Hepatic stellate cell (primary cell): ENCODE data around the gene SCEL.
"Not testable (repeated sequence)": the region's sequence is repeated elsewhere in the genome, so short reads cannot be mapped to it uniquely, and the experiment has no call there.

ENCODE experiments used
- DNase-seq: peaks from one replicate; pipeline ENCODE4 v3.0.0; 2011; ENCODE audit warnings: low spot score

The SCEL gene

GRCh38 chr13:77535448-77535847 lies at the start of gene SCEL:
Gene SCEL, plus strand, starts transcription at chr13:77535706. Its CDS starts 20,170 bp downstream, at chr13:77555876.
- DNase-seq: no peak

GRCh38 chr13:77489566-77490337 lies 45.8 kb upstream of the SCEL start:
- no peak for DNase-seq

GRCh38 chr13:77492982-77493381 lies 42.5 kb upstream of the SCEL start:
- DNase-seq: no peak

GRCh38 chr13:77494226-77494625 lies 41.3 kb upstream of the SCEL start:
- DNase-seq: no peak

- no peak for DNase-seq
Observed at GRCh38 chr13:77497350-77497749, 38.2 kb upstream of the SCEL start.

- DNase-seq: no peak
Observed at GRCh38 chr13:77497835-77498234, 37.7 kb upstream of the SCEL start.

- DNase-seq: no peak
Observed at GRCh38 chr13:77502104-77502720, 33.3 kb upstream of the SCEL start.

GRCh38 chr13:77503398-77503797 lies 32.1 kb upstream of the SCEL start:
- no peak for DNase-seq

- DNase-seq: no peak
Observed at GRCh38 chr13:77506874-77507273, 28.6 kb upstream of the SCEL start.

GRCh38 chr13:77507931-77508776 lies 27.4 kb upstream of the SCEL start:
- DNase-seq: no peak

- DNase-seq: no peak
Observed at GRCh38 chr13:77508959-77509620, 26.4 kb upstream of the SCEL start.

- no peak for DNase-seq
Observed at GRCh38 chr13:77510156-77510555, 25.4 kb upstream of the SCEL start.

GRCh38 chr13:77511552-77511951 lies 24.0 kb upstream of the SCEL start:
- DNase-seq: no peak

- no peak for DNase-seq
Observed at GRCh38 chr13:77513719-77514335, 21.7 kb upstream of the SCEL start.

GRCh38 chr13:77514336-77514726 lies 21.2 kb upstream of the SCEL start:
- no peak for DNase-seq

- DNase-seq: no peak
Observed at GRCh38 chr13:77515785-77516184, 19.7 kb upstream of the SCEL start.

- DNase-seq: no peak
Observed at GRCh38 chr13:77516342-77516789, 19.1 kb upstream of the SCEL start.

- DNase-seq: no peak
Observed at GRCh38 chr13:77518266-77518665, 17.2 kb upstream of the SCEL start.

GRCh38 chr13:77519396-77519795 lies 16.1 kb upstream of the SCEL start:
- not testable (repeated sequence) for DNase-seq

GRCh38 chr13:77519808-77520207 lies 15.7 kb upstream of the SCEL start:
- no peak for DNase-seq

- DNase-seq: no peak
Observed at GRCh38 chr13:77521194-77521593, 14.3 kb upstream of the SCEL start.
